ENCODE measurements around the gene BTBD19. TPM values are rescaled to one million over a fixed set of nuclear protein-coding genes. Genes with fewer than 3 reads are reported as not detected.

The BTBD19 gene
- total RNA-seq = 2.5 and 9.5 TPM in 2 replicates

DNA sequence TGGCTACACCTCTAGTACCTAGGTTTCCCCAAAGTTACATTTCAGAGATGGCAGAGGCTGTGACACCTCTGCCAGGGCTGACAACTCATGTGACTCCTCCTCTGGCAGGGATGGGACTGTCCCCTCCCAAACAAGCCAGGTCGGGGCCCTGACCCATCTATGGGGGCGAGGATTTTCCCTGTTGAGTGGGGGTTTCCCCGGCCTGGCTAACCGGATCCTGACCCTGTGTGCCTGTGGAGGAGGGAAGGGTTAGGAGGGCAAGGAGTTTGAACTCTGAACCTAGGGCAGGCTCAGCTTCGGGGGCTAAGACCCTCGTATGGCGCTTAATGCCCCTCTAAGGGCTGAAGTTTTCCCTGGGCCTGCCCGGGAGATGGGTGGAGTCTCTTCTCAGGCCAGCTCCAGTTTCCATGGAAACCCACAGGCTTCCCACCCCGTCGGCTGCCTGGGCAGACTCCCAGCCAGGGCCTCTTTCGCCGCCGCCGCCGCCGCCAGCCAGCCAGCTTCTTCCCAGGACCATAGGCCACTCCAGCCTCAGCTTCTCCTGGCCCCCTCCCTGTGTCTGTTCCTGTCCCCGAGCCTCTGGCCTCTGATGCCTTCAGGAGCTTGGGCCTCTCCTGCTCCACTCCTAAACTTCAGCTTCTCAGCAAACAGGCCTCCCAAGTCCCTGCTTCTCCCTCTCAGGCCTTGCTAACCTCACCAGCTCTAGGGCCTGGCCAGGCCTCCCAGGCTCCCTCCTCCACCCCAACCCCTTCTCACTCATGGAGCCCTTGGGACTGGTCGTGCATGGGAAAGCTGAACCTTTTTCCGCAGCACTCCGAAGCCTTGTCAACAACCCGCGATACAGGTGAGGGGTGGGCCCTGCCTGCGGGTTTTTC is at the start of gene BTBD19:
BTBD19 (plus strand) TSS at position 461 of the 875 bp plus-strand sequence; CDS start at position 759, 298 bp downstream.

GRCh38 chr1:44775078-44775929 is 33.0 kb upstream of the BTBD19 start, which contains the start of gene RPS8:
Gene RPS8 (plus strand): TSS chr1:44775540. CDS start chr1:44775597, 57 bp downstream.

DNA sequence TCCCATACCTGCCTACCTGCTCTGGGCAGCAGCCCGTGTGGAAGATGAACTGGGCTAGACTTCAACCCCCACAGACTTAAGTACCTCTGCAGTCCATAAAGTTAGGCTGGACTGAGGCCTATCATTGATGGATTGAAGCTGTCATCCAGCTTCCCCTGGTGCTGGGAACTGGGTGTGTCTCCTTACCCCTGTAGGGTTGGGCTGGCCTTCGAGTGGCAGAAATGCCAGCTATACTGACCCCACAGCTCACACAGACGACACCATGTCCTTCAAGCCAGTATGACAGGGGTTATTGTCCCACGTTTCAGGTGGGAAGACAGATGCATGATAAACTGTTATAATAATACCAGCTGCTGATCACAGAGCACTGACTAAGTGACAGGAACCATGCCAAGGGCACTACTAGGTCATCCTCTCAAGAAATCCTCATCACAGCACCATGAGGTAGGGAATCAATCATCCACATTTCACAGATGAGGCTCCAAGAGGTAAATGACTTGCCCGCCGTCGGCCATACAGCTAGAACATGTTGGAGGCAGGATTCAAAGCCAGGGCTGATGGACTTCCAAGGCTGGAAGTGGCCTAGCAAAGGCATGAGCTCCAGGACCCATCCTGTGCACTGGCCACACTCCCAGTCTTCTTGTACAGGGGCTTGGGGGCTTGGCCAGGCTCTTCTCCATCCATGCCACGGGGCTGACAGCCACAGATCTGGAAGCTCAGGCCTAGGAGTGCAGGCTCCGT is 20.0 kb upstream of the BTBD19 start, which contains the start of gene BEST4:
BEST4 (minus strand) TSS at position 51 of the 741 bp plus-strand sequence. CDS start 465 bp downstream, outside the sequence.

GRCh38 chr1:44799770-44800584 is 8.3 kb upstream of the BTBD19 start, which contains the start of gene PLK3:
Gene PLK3 (plus strand): TSS chr1:44800377. CDS start chr1:44800464, 87 bp downstream.

GRCh38 chr1:44806704-44807363 is 1.5 kb upstream of the BTBD19 start, which contains the start of gene DYNLT4:
Gene DYNLT4 (minus strand): TSS chr1:44807351. CDS start chr1:44806668, 683 bp downstream.

GRCh38 chr1:44842862-44843655 is 34.7 kb downstream of the BTBD19 start, which contains the start of gene PTCH2:
Gene PTCH2 (minus strand): TSS chr1:44843253. CDS start chr1:44842932, 321 bp downstream.

Other genes starting within 250 kb of the BTBD19 start
- gene TMEM53, start 134.0 kb upstream of the BTBD19 start, total RNA-seq = 7.4 and 15.7 TPM in 2 replicates
- 3.3 and 6.4 TPM in 2 replicates for gene ARMH1, start 133.8 kb upstream of the BTBD19 start, total RNA-seq
- gene RNU5D-1, start 77.4 kb upstream of the BTBD19 start, total RNA-seq = not detected in 2 replicates
- 1.1 and 1.4 TPM in 2 replicates for gene KIF2C, start 68.7 kb upstream of the BTBD19 start, total RNA-seq
- 3,142 and 4,476 TPM in 2 replicates for gene RPS8, start 33.0 kb upstream of the BTBD19 start, total RNA-seq
- gene BEST4, start 20.4 kb upstream of the BTBD19 start, total RNA-seq = not detected in 2 replicates
- 13.5 and 24.2 TPM in 2 replicates for gene PLK3, start 8.1 kb upstream of the BTBD19 start, total RNA-seq
- gene DYNLT4, start 1.2 kb upstream of the BTBD19 start, total RNA-seq = 1.4 TPM in 1 of 2 replicates, not detected in the other
- under 0.01 and 0.47 TPM in 2 replicates for gene PTCH2, start 34.7 kb downstream of the BTBD19 start, total RNA-seq
- 14.4 and 25.4 TPM in 2 replicates for gene EIF2B3, start 178.1 kb downstream of the BTBD19 start, total RNA-seq
- 15.3 and 25.4 TPM in 2 replicates for gene HECTD3, start 202.8 kb downstream of the BTBD19 start, total RNA-seq
- gene UROD, start 203.7 kb downstream of the BTBD19 start, total RNA-seq = 74.2 and 76.1 TPM in 2 replicates